ENCODE data around the gene TDRD9. TPM values are rescaled to one million over a fixed set of nuclear protein-coding genes. Genes with fewer than 3 reads are reported as not detected.
A peak's percentile ranks its signal among the peaks of the same experiment; 100 is the strongest.

Gene TDRD9
- total and polyA plus RNA-seq, 2 donors from 2014 or later, result 1.6 to 6.6 TPM

- Histone ChIP-seq H3K27ac (ENCODE audit: low read depth in 2 of 2, low read length in 2 of 2) (peak overlapping the region in 1 of 2 donors; percentile 37), H3K9me3 (ENCODE audit: control insufficient read depth in 2 of 3, insufficient read depth in 1 of 3, low read length in 3 of 3) (no peaks in the 10 kb centered on the region)
Measured at GRCh38 chr14:103896578-103896977, 31.7 kb upstream of the TDRD9 start.

GRCh38 chr14:103897075-103897947 is 30.9 kb upstream of the TDRD9 start:
- H3K4me3 ChIP-seq (ENCODE audit: low read length in 3 of 3), result no peak overlapping the region
- TF ChIP-seq CTCF (IDR thresholded peaks at IDR 0.05; ENCODE audit: borderline replicate concordance, extremely low read depth, insufficient read depth), result no peak
- DNase-seq (peak; percentile 54 to 96 (median 63)), FAIRE-seq (peak; percentile 29)
- no peaks in the 10 kb centered on the region for H3K27me3 ChIP-seq (ENCODE audit: control insufficient read depth, insufficient read depth, low read length)
- intact Hi-C loops (cut with DNase I), result no loop called here
- H3K4me1 ChIP-seq (ENCODE audit: control insufficient read depth in 2 of 3, insufficient read depth in 2 of 3, low read depth in 1 of 3, low read length in 3 of 3), result peaks cover 0 to 25% (median 13%) of the 10 kb centered on the region in 3 donors
- peak overlapping the region; percentile 37 to 53 for H3K27ac ChIP-seq (ENCODE audit: low read depth in 2 of 2, low read length in 2 of 2)
- H3K9me3 ChIP-seq (ENCODE audit: control insufficient read depth in 2 of 3, insufficient read depth in 1 of 3, low read length in 3 of 3), result no peaks in the 10 kb centered on the region
- H3K9ac ChIP-seq (ENCODE audit: low read length in 3 of 3), result peak overlapping the region in 1 of 3 donors; percentile 30
- no peaks in the 10 kb centered on the region for H3K36me3 ChIP-seq (ENCODE audit: control insufficient read depth in 2 of 3, insufficient read depth in 3 of 3, low read length in 3 of 3)

More at GRCh38 chr14:103896578-103896977, 31.7 kb upstream of the TDRD9 start:
- no peak for FAIRE-seq
- H3K9ac ChIP-seq (ENCODE audit: low read length in 3 of 3), result no peak overlapping the region
- no peak for TF ChIP-seq CTCF (IDR thresholded peaks at IDR 0.05; ENCODE audit: borderline replicate concordance, extremely low read depth, insufficient read depth)
- peaks cover 0 to 25% (median 13%) of the 10 kb centered on the region in 3 donors for H3K4me1 ChIP-seq (ENCODE audit: control insufficient read depth in 2 of 3, insufficient read depth in 2 of 3, low read depth in 1 of 3, low read length in 3 of 3)
- no peaks in the 10 kb centered on the region for H3K36me3 ChIP-seq (ENCODE audit: control insufficient read depth in 2 of 3, insufficient read depth in 3 of 3, low read length in 3 of 3)
- no peaks in the 10 kb centered on the region for H3K27me3 ChIP-seq (ENCODE audit: control insufficient read depth, insufficient read depth, low read length)
- intact Hi-C loops (cut with DNase I), result no loop called here
- DNase-seq, result peak in 1 of 5 donors; percentile 63
- H3K4me3 ChIP-seq (ENCODE audit: low read length in 3 of 3), result peak overlapping the region in 1 of 3 donors; percentile 24

- H3K27me3 ChIP-seq (ENCODE audit: control insufficient read depth, insufficient read depth, low read length), result no peaks in the 10 kb centered on the region
- no peak overlapping the region for H3K9ac ChIP-seq (ENCODE audit: low read length in 3 of 3)
- no peak for TF ChIP-seq CTCF (IDR thresholded peaks at IDR 0.05; ENCODE audit: borderline replicate concordance, extremely low read depth, insufficient read depth)
- DNase-seq (no peak), FAIRE-seq (no peak)
- H3K4me3 ChIP-seq (ENCODE audit: low read length in 3 of 3), result no peak overlapping the region
- H3K27ac ChIP-seq (ENCODE audit: low read depth in 2 of 2, low read length in 2 of 2), result no peak overlapping the region
- H3K9me3 ChIP-seq (ENCODE audit: control insufficient read depth in 2 of 3, insufficient read depth in 1 of 3, low read length in 3 of 3), result no peaks in the 10 kb centered on the region
- no peaks in the 10 kb centered on the region for H3K36me3 ChIP-seq (ENCODE audit: control insufficient read depth in 2 of 3, insufficient read depth in 3 of 3, low read length in 3 of 3)
- intact Hi-C loops (cut with DNase I), result no loop called here
- peaks cover 0 to 25% (median 13%) of the 10 kb centered on the region in 3 donors for H3K4me1 ChIP-seq (ENCODE audit: control insufficient read depth in 2 of 3, insufficient read depth in 2 of 3, low read depth in 1 of 3, low read length in 3 of 3)
Measured at GRCh38 chr14:103898204-103898603, 30.1 kb upstream of the TDRD9 start.
